K562 (cell line): ENCODE data around the gene FADS1. TPM values are rescaled to one million over a fixed set of nuclear protein-coding genes. Genes with fewer than 3 reads are reported as not detected.

Experiments used
- E4F1 ChIP-seq: fragments of 250-450 bp; sonication (Bioruptor Pico); IDR thresholded peaks from 2 replicates; pipeline ENCODE4 v1.5.0; 2021; ENCODE audit warnings: mild to moderate bottlenecking, borderline replicate concordance
- GTF3C2 ChIP-seq: IDR thresholded peaks from 3 replicates; pipeline ENCODE4 v1.6.1; 2011; ENCODE audit warnings: borderline replicate concordance, mild to moderate bottlenecking, moderate library complexity; ENCODE audit not compliant: insufficient read length; ENCODE audit errors: extremely low read depth
- MEF2A ChIP-seq: IDR thresholded peaks from 2 replicates; pipeline ENCODE4 v1.6.1; 2011; ENCODE audit warnings: low read depth, mild to moderate bottlenecking, low read length, moderate library complexity; ENCODE audit not compliant: control insufficient read depth
- MEIS2 ChIP-seq: fragments of 450-650 bp; IDR thresholded peaks from 2 replicates; pipeline ENCODE4 v1.6.1; 2014; ENCODE audit warnings: mild to moderate bottlenecking; ENCODE audit not compliant: partially characterized antibody
- MTF1 ChIP-seq: fragments of 250-450 bp; sonication (Bioruptor Pico); IDR thresholded peaks from 2 replicates; pipeline ENCODE4 v1.9.0; 2021; ENCODE audit warnings: moderate library complexity, mild to moderate bottlenecking, inconsistent platforms, borderline replicate concordance
- SETDB1 ChIP-seq: IDR thresholded peaks from one replicate; pipeline ENCODE4 v1.6.1; 2012; ENCODE audit warnings: low read length, control low read depth, inconsistent platforms
- TAF9B ChIP-seq: fragments of 450-650 bp; IDR thresholded peaks from 2 replicates; pipeline ENCODE4 v1.6.1; 2018; ENCODE audit warnings: mild to moderate bottlenecking; ENCODE audit not compliant: partially characterized antibody
- THRAP3 ChIP-seq: fragments of 450-650 bp; IDR thresholded peaks from 2 replicates; pipeline ENCODE4 v1.6.1; 2016; ENCODE audit warnings: mild to moderate bottlenecking, inconsistent platforms, borderline replicate concordance
- TRIM25 ChIP-seq: fragments of 450-650 bp; IDR thresholded peaks from 2 replicates; pipeline ENCODE4 v1.7.0; 2016; ENCODE audit warnings: borderline replicate concordance
- ZBTB17 ChIP-seq: fragments of 450-650 bp; formaldehyde crosslinking; IDR thresholded peaks from 2 replicates; pipeline ENCODE4 v1.4.0; 2020; ENCODE audit warnings: mild to moderate bottlenecking
- ZNF121 ChIP-seq: sonication (generic); formaldehyde crosslinking; conservative IDR thresholded peaks from 2 replicates; pipeline ENCODE4 v1.8.0; 2022; ENCODE audit warnings: missing genetic modification reagents
- ZNF445 ChIP-seq: fragments of 250-450 bp; sonication (Bioruptor Pico); IDR thresholded peaks from 2 replicates; pipeline ENCODE4 v1.4.0; 2020; ENCODE audit warnings: low read depth, mild to moderate bottlenecking, moderate library complexity
- ZNF511 ChIP-seq: sonication (generic); formaldehyde crosslinking; IDR thresholded peaks from 2 replicates; pipeline ENCODE4 v1.8.0; 2022; ENCODE audit warnings: mild to moderate bottlenecking, missing genetic modification reagents
- ZNF584 ChIP-seq: fragments of 200-800 bp; sonication (Bioruptor generic); IDR thresholded peaks from 2 replicates; pipeline ENCODE4 v1.6.1; 2016; ENCODE audit warnings: low read depth, mild to moderate bottlenecking, missing genetic modification characterization, missing compliant biosample characterization
- polyA plus RNA-seq, 8 experiments: library from polyadenylated mRNA; depleted of rRNA in 4 of 8; stranded (reverse) in 5 of 8; unstranded in 3 of 8; fragments of >200 nt; fragmentation: Nextera tagmentation in 2 of 8; fragmentation: Illumina TruSeq in 1 of 8; extraction: Ambion mirVana in 2 of 8; extraction: Trizol in 1 of 8; gene quantifications; 2 replicates each; pipeline versions ENCODE4 v1.2.1 to v1.2.3, GENCODE V29; 2011 to 2014; ENCODE audit warnings: inconsistent platforms in 1 of 8, missing spikeins in 1 of 8
- total RNA-seq, 7 experiments: library from RNA; depleted of rRNA in 6 of 7; stranded (reverse); fragments of >200 nt in 6 of 7; fragmentation: Illumina TruSeq in 2 of 7; extraction: Trizol in 2 of 7; gene quantifications; 2 replicates each; pipeline versions ENCODE4 v1.2.1 to v1.2.3, GENCODE V29; 2011 to 2021; ENCODE audit warnings: low replicate concordance in 1 of 7
- TF ChIP-seq, protein P1 (sequence below): sonication (generic); formaldehyde crosslinking; IDR thresholded peaks from 2 replicates; pipeline ENCODE4 v1.9.0; 2022; ENCODE audit warnings: mild to moderate bottlenecking, missing genetic modification reagents
- TF ChIP-seq, protein P2 (sequence below): sonication (generic); formaldehyde crosslinking; IDR thresholded peaks from 2 replicates; pipeline ENCODE4 v1.8.1; 2022; ENCODE audit warnings: missing genetic modification reagents
- TF ChIP-seq, protein P3 (sequence below): fragments of 250-450 bp; sonication (Bioruptor Pico); IDR thresholded peaks from 2 replicates; pipeline ENCODE4 v1.8.0; 2022; ENCODE audit warnings: moderate library complexity, mild to moderate bottlenecking, inconsistent platforms

FADS1 gene
- total and polyA plus RNA-seq, 9 of the 15 experiments (the other 6 are each of a cell fraction or from before 2014, with no cell fraction given): 110 to 864 (median 364) TPM

DNA sequence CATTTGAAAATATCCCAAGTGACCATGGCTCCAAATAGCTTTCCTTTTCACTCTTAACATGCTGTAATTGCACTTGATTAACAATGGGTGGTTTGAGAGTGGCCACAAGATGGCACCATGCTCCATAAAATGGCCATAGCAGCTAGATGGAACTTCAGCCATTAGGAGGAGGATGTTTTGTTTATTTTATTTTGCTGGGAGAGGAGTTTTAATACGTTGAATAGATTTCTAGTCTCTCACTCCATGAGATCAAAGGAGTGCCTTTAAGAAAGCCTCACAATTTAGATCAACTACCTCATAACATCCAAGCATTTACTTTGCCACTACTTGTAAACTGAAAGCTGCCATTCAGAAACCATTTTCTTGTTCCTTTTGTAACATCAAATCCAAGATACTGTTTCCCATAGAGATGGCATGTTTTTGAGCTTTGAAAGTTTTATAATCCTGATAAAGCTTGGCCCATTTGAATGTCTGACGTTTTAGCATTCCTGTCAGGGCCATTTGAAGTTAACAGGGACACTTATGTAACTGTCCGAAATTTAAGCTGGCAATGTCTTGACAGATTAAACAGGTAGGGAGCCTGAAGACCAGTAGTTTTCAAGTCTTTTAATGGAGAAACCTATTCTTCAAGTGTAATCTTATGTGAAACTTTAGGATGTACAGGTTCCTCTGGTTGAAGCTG, 19.4 kb downstream of the FADS1 start (continued):
- TF ChIP-seq ZNF584 (no peak), SETDB1 (no peak), TRIM25 (no peak), ZNF121 (CRISPR knock-in tag) (peak; percentile 92), E4F1 (CRISPR knock-in tag) (no peak), ZBTB17 (CRISPR knock-in tag) (no peak), TAF9B (no peak), MEIS2 (no peak), MEF2A (no peak), GTF3C2 (no peak), ZNF445 (CRISPR knock-in tag) (0 out of 2 replicates have a peak, but pooled peaks have one; percentile 15), MTF1 (CRISPR knock-in tag) (no peak), THRAP3 (no peak), ZNF511 (no peak)
- TF ChIP-seq, protein P1, sequence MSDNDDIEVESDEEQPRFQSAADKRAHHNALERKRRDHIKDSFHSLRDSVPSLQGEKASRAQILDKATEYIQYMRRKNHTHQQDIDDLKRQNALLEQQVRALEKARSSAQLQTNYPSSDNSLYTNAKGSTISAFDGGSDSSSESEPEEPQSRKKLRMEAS: no peak
- TF ChIP-seq, protein P2, sequence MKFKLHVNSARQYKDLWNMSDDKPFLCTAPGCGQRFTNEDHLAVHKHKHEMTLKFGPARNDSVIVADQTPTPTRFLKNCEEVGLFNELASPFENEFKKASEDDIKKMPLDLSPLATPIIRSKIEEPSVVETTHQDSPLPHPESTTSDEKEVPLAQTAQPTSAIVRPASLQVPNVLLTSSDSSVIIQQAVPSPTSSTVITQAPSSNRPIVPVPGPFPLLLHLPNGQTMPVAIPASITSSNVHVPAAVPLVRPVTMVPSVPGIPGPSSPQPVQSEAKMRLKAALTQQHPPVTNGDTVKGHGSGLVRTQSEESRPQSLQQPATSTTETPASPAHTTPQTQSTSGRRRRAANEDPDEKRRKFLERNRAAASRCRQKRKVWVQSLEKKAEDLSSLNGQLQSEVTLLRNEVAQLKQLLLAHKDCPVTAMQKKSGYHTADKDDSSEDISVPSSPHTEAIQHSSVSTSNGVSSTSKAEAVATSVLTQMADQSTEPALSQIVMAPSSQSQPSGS (CRISPR knock-in tag): no peak
- TF ChIP-seq, protein P3, sequence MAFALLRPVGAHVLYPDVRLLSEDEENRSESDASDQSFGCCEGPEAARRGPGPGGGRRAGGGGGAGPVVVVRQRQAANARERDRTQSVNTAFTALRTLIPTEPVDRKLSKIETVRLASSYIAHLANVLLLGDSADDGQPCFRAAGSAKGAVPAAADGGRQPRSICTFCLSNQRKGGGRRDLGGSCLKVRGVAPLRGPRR: no peak
